LNCaP clone FGC (cell line): ENCODE measurements around the gene ADAMTSL2.

Experiments
- DNase-seq: peaks from one replicate; pipeline ENCODE4 v3.0.0-alpha.2; 2011; ENCODE audit warnings: low read depth
- H3K4me3 ChIP-seq: 2 replicates; pipeline ENCODE4 v1.5.1; 2011; ENCODE audit warnings: mild to moderate bottlenecking, low read depth, low read length, control low read depth
- CTCF ChIP-seq: IDR thresholded peaks from 2 replicates; pipeline ENCODE4 v1.5.1; 2012; ENCODE audit warnings: mild to moderate bottlenecking; ENCODE audit not compliant: control insufficient read depth, insufficient read depth; ENCODE audit errors: extremely low read depth

The ADAMTSL2 gene

DNA sequence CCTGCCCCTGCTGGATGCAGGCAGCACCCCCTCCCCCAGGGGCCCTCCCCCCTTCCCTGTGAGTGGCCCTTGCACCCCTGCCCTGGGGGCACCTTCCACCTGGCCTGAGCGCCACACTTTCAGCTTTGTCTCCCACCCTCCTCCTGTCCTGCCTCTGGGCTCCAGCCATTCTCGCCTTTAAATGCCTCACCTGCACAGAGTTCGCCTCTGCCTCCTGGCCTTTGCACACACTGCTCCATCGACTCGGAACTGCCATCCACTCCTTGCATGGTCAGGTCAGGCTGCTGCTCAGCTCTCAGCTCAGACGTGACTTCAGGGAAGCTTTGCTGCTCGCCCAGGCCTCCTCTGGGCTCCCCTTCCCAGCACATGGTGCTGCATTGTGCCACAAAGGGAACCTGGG lies 64.5 kb downstream of the ADAMTSL2 start:
- DNase-seq = no peak
- H3K4me3 ChIP-seq = no peak overlapping the region
- TF ChIP-seq CTCF = no peak

DNA sequence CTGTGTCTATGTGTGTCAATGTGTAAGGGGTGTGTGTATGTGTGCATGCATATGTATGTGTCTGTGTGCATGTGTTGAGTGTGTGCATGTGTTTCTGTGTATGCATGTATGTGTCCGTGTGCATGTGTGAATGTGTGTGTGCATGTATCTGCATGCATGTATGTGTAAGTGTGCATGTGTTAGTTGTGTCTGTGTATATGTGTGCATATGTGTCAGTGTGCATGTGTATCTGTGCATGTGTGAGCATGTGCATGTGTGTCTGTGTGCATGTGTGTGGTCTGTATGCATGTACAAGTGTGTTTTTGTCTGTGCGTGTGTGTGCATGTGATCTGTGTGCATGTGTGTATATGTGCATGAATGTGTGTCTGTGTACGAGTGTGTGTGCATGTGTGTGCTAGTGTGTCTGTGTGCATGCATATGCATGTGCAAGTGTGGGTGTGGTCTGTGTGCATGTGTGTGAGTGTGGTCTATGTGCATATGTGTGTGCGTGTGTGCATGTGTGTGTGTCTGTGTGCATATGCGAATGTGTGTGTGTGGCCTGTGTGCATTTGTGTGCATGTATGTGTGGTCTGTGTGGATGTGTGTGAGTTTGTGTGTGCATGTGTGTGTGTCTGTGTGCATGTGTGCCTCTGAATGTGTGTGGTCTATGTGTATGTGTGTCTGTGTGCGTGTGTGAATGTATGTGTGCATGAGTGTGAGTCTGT lies 65.1 kb downstream of the ADAMTSL2 start:
- no peak overlapping the region for H3K4me3 ChIP-seq
- no peak for TF ChIP-seq CTCF
- DNase-seq = no peak

- no peak for DNase-seq
- TF ChIP-seq CTCF = no peak
- H3K4me3 ChIP-seq = no peak overlapping the region
Observed at GRCh38 chr9:133600739-133601138, 66.2 kb downstream of the ADAMTSL2 start.

DNA sequence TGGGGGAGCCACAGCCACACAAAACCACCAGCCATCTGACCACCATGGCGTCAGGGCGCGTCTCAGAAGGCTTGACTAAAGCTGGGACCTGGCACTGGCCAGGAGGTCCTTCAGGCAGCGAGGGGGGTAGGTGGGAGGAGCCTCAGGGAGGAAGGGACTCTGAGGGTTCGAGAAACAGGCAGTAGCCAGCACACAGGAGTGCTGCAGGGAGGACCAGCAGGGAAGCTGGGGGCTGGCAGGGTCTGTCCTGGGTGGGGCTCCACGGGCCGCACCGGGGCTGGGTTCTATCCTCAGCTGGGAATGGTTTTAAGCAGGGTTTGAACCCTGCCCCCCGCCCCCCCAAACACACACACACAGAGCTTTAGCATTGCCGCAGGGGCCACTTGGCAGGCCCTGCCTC lies 67.2 kb downstream of the ADAMTSL2 start:
- TF ChIP-seq CTCF = no peak
- no peak overlapping the region for H3K4me3 ChIP-seq
- DNase-seq = no peak

- no peak overlapping the region for H3K4me3 ChIP-seq
- DNase-seq = no peak
- no peak for TF ChIP-seq CTCF
Observed at GRCh38 chr9:133602277-133602676, 67.8 kb downstream of the ADAMTSL2 start.

- TF ChIP-seq CTCF = no peak
- no peak overlapping the region for H3K4me3 ChIP-seq
- DNase-seq = no peak
Observed at GRCh38 chr9:133603135-133603927, 68.8 kb downstream of the ADAMTSL2 start.

- H3K4me3 ChIP-seq = no peak overlapping the region
- TF ChIP-seq CTCF = no peak
- DNase-seq = no peak
Observed at GRCh38 chr9:133604214-133604613, 69.7 kb downstream of the ADAMTSL2 start.
